GM23338 (cell line): ENCODE results near the gene TACSTD2.

ENCODE experiments used
- EZH2 ChIP-seq: fragments of 200-600 bp; sonication (generic); IDR thresholded peaks from one replicate; pipeline ENCODE4 v1.8.0; 2017; ENCODE audit warnings: antibody characterized with exemption, mild to moderate bottlenecking, low read depth; ENCODE audit not compliant: unreplicated experiment
- EZH2phosphoT487 ChIP-seq: fragments of 200-600 bp; sonication (generic); IDR thresholded peaks from one replicate; pipeline ENCODE4 v1.8.1; 2018; ENCODE audit warnings: antibody characterized with exemption; ENCODE audit not compliant: unreplicated experiment
- POLR2AphosphoS5 ChIP-seq: IDR thresholded peaks from 2 replicates; pipeline ENCODE4 v1.6.1; 2016; ENCODE audit warnings: antibody characterized with exemption, low read depth
- STAT1 ChIP-seq: IDR thresholded peaks from one replicate; pipeline ENCODE4 v1.6.1; 2016; ENCODE audit warnings: antibody characterized with exemption; ENCODE audit not compliant: unreplicated experiment
- ZNF331 ChIP-seq: fragments of 250-450 bp; sonication (Bioruptor Pico); IDR thresholded peaks from 2 replicates; pipeline ENCODE4 v1.5.0; 2020; ENCODE audit warnings: low read depth, mild to moderate bottlenecking, moderate library complexity
- TF ChIP-seq, protein P1 (sequence below), 2 experiments: fragments of 200-600 bp in 1 of 2; sonication (generic) in 1 of 2; conservative IDR thresholded peaks; 2 replicates each; pipeline versions ENCODE4 v1.5.1 to v1.6.1; 2016 to 2017; ENCODE audit warnings: antibody characterized with exemption in 2 of 2, low read depth in 2 of 2, mild to moderate bottlenecking in 2 of 2, moderate library complexity in 1 of 2
- TF ChIP-seq, protein P2 (sequence below): IDR thresholded peaks from one replicate; pipeline ENCODE4 v1.6.1; 2018; ENCODE audit warnings: antibody characterized with exemption; ENCODE audit not compliant: unreplicated experiment

DNA sequence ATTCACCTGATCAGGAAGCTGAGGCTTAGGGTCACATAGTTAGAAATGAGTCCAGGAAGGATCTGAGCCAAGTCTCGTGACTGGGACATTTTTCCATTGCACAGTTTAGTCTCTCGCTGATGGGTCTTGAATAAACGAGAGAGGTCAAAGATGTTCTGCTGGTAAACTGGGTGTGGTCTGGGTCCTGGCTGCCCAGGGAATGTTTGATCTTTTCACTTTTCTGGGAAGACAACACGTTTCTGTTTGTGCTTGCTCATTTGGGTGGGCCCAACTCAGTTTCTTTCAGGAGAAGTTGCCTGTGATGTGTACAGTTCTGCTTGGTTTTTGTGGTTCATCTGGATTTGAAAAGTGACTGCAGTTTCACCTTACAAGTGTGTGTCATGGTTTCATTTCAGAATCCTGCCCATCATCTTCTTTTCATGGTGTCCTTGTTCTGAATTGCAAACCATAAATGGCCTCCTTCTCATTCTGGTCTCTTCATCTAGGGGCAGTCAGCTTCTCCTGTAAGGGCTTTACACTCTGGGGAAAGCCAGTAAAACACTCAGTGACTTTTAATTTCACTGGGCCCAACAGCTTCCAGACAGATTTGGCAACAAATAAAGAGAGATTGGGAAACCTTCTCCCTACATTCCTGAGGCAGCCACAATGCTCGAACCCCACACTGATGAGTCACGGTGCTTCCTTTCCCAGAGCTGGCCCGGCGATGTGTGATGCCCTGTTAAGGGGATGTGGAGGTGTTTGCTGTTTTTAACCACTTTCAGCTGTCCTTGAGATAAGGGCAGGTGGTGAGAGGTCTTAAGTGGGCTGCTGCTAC lies 7.2 kb upstream of the TACSTD2 start:
- TF ChIP-seq POLR2AphosphoS5 (no peak), ZNF331 (CRISPR knock-in tag) (no peak), EZH2phosphoT487 (no peak), EZH2 (no peak), STAT1 (no peak)
- TF ChIP-seq, protein P1, sequence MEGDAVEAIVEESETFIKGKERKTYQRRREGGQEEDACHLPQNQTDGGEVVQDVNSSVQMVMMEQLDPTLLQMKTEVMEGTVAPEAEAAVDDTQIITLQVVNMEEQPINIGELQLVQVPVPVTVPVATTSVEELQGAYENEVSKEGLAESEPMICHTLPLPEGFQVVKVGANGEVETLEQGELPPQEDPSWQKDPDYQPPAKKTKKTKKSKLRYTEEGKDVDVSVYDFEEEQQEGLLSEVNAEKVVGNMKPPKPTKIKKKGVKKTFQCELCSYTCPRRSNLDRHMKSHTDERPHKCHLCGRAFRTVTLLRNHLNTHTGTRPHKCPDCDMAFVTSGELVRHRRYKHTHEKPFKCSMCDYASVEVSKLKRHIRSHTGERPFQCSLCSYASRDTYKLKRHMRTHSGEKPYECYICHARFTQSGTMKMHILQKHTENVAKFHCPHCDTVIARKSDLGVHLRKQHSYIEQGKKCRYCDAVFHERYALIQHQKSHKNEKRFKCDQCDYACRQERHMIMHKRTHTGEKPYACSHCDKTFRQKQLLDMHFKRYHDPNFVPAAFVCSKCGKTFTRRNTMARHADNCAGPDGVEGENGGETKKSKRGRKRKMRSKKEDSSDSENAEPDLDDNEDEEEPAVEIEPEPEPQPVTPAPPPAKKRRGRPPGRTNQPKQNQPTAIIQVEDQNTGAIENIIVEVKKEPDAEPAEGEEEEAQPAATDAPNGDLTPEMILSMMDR (conservative IDR thresholded peaks at IDR 0.05; ENCODE audit: low read depth in 2 of 2) = no peak
- TF ChIP-seq, protein P2, sequence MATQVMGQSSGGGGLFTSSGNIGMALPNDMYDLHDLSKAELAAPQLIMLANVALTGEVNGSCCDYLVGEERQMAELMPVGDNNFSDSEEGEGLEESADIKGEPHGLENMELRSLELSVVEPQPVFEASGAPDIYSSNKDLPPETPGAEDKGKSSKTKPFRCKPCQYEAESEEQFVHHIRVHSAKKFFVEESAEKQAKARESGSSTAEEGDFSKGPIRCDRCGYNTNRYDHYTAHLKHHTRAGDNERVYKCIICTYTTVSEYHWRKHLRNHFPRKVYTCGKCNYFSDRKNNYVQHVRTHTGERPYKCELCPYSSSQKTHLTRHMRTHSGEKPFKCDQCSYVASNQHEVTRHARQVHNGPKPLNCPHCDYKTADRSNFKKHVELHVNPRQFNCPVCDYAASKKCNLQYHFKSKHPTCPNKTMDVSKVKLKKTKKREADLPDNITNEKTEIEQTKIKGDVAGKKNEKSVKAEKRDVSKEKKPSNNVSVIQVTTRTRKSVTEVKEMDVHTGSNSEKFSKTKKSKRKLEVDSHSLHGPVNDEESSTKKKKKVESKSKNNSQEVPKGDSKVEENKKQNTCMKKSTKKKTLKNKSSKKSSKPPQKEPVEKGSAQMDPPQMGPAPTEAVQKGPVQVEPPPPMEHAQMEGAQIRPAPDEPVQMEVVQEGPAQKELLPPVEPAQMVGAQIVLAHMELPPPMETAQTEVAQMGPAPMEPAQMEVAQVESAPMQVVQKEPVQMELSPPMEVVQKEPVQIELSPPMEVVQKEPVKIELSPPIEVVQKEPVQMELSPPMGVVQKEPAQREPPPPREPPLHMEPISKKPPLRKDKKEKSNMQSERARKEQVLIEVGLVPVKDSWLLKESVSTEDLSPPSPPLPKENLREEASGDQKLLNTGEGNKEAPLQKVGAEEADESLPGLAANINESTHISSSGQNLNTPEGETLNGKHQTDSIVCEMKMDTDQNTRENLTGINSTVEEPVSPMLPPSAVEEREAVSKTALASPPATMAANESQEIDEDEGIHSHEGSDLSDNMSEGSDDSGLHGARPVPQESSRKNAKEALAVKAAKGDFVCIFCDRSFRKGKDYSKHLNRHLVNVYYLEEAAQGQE = no peak
